ENCODE data around the gene GAS7. TPM values are rescaled to one million over a fixed set of nuclear protein-coding genes. Genes with fewer than 3 reads are reported as not detected.

The GAS7 gene
- polyA plus RNA-seq, 1 experiment = 1.4 TPM

- CTCF ChIA-PET = interaction anchor here (1.2 kb wide), 1 partner anchor 8 kb away, joined by 3 read pairs; no protein-coding TSS in a partner anchor
Observed at GRCh38 chr17:10196384-10196895, 2.0 kb downstream of the GAS7 start.

GRCh38 chr17:10195090-10195805, 3.2 kb downstream of the GAS7 start:
- ChIA-PET CTCF (interaction anchor here (1.1 kb wide), 1 partner anchor 32 kb away, joined by 4 read pairs; no protein-coding TSS in a partner anchor), POLR2A (no interaction called here)
- H3K27me3 ChIP-seq (ENCODE audit: control insufficient read depth, insufficient read depth, low read length) = peaks cover 17% of the 10 kb centered on the region
- H3K4me3 ChIP-seq (ENCODE audit: low read depth, low read length) = no peak overlapping the region
- DNase-seq (ENCODE audit: low read depth) = no peak
- H3K36me3 ChIP-seq (ENCODE audit: control insufficient read depth, insufficient read depth, low read length) = no peaks in the 10 kb centered on the region
- TF ChIP-seq CTCF (IDR thresholded peaks at IDR 0.05; ENCODE audit: insufficient read depth, low read depth, low read length) = no peak

More at GRCh38 chr17:10196384-10196895, 2.0 kb downstream of the GAS7 start:
- DNase-seq (ENCODE audit: low read depth) = no peak
- no peak overlapping the region for H3K4me3 ChIP-seq (ENCODE audit: low read depth, low read length)
- no peaks in the 10 kb centered on the region for H3K36me3 ChIP-seq (ENCODE audit: control insufficient read depth, insufficient read depth, low read length)
- POLR2A ChIA-PET = no interaction called here
- TF ChIP-seq CTCF (IDR thresholded peaks at IDR 0.05; ENCODE audit: insufficient read depth, low read depth, low read length) = no peak
- peaks cover 19% of the 10 kb centered on the region for H3K27me3 ChIP-seq (ENCODE audit: control insufficient read depth, insufficient read depth, low read length)

- ChIA-PET CTCF (no interaction called here), POLR2A (no interaction called here)
- Histone ChIP-seq H3K27me3 (ENCODE audit: control insufficient read depth, insufficient read depth, low read length) (peaks cover 15% of the 10 kb centered on the region), H3K4me3 (ENCODE audit: low read depth, low read length) (no peak overlapping the region), H3K36me3 (ENCODE audit: control insufficient read depth, insufficient read depth, low read length) (no peaks in the 10 kb centered on the region)
- DNase-seq (ENCODE audit: low read depth) = no peak
- TF ChIP-seq CTCF (IDR thresholded peaks at IDR 0.05; ENCODE audit: insufficient read depth, low read depth, low read length) = no peak
Observed at GRCh38 chr17:10193632-10194031, 4.8 kb downstream of the GAS7 start.

- no peak for DNase-seq (ENCODE audit: low read depth)
- Histone ChIP-seq H3K27me3 (ENCODE audit: control insufficient read depth, insufficient read depth, low read length) (peaks cover 13% of the 10 kb centered on the region), H3K36me3 (ENCODE audit: control insufficient read depth, insufficient read depth, low read length) (no peaks in the 10 kb centered on the region), H3K4me3 (ENCODE audit: low read depth, low read length) (no peak overlapping the region)
- no peak for TF ChIP-seq CTCF (IDR thresholded peaks at IDR 0.05; ENCODE audit: insufficient read depth, low read depth, low read length)
- CTCF ChIA-PET = no interaction called here
- POLR2A ChIA-PET = no interaction called here
Observed at GRCh38 chr17:10192972-10193371, 5.4 kb downstream of the GAS7 start.

GRCh38 chr17:10192461-10192860, 5.9 kb downstream of the GAS7 start:
- no peak for TF ChIP-seq CTCF (IDR thresholded peaks at IDR 0.05; ENCODE audit: insufficient read depth, low read depth, low read length)
- Histone ChIP-seq H3K4me3 (ENCODE audit: low read depth, low read length) (no peak overlapping the region), H3K27me3 (ENCODE audit: control insufficient read depth, insufficient read depth, low read length) (peaks cover 8% of the 10 kb centered on the region), H3K36me3 (ENCODE audit: control insufficient read depth, insufficient read depth, low read length) (no peaks in the 10 kb centered on the region)
- POLR2A ChIA-PET = no interaction called here
- CTCF ChIA-PET = no interaction called here
- no peak for DNase-seq (ENCODE audit: low read depth)
